MM.1S (cell line): ENCODE data around the gene ATP6V0A1.

Experiments
- DNase-seq: peaks from one replicate; pipeline ENCODE4 v3.0.0-alpha.2; 2015
- H2AFZ ChIP-seq: fragments of 300-600 bp; sonication (generic); 2 replicates; pipeline ENCODE4 v1.6.0; 2016; ENCODE audit warnings: antibody characterized with exemption, low read length
- H3F3A ChIP-seq: fragments of 300-600 bp; sonication (generic); 2 replicates; pipeline ENCODE4 v1.6.1; 2016; ENCODE audit warnings: mild to moderate bottlenecking, antibody characterized with exemption, low read length, moderate library complexity, mixed read lengths; ENCODE audit not compliant: insufficient read depth
- H3K27ac ChIP-seq: fragments of 300-600 bp; sonication (generic); 2 replicates; pipeline ENCODE4 v1.5.1; 2016; ENCODE audit warnings: mild to moderate bottlenecking, low read length
- H3K27me3 ChIP-seq: fragments of 300-600 bp; sonication (generic); replicated peaks from 2 replicates; pipeline ENCODE4 v1.6.0; 2016; ENCODE audit warnings: low read length; ENCODE audit not compliant: insufficient read depth
- H3K36me3 ChIP-seq: fragments of 300-600 bp; sonication (generic); replicated peaks from 2 replicates; pipeline ENCODE4 v1.6.1; 2016; ENCODE audit warnings: mild to moderate bottlenecking, low read length, mixed read lengths; ENCODE audit not compliant: insufficient read depth
- H3K4me1 ChIP-seq: fragments of 300-600 bp; sonication (generic); 2 replicates; pipeline ENCODE4 v1.6.1; 2016; ENCODE audit warnings: low read length, mixed read lengths
- H3K4me2 ChIP-seq: fragments of 300-600 bp; sonication (generic); 2 replicates; pipeline ENCODE4 v1.6.0; 2016; ENCODE audit warnings: low read depth, low read length
- H3K4me3 ChIP-seq: fragments of 300-600 bp; sonication (generic); 2 replicates; pipeline ENCODE4 v1.5.1; 2016; ENCODE audit warnings: low read length, mixed read lengths
- H3K79me2 ChIP-seq: fragments of 300-600 bp; sonication (generic); 2 replicates; pipeline ENCODE4 v1.6.1; 2016; ENCODE audit warnings: mixed run types, low read length, mixed read lengths
- H3K9ac ChIP-seq: fragments of 300-600 bp; sonication (generic); 2 replicates; pipeline ENCODE4 v1.6.1; 2016; ENCODE audit warnings: low read length, mixed read lengths
- H3K9me2 ChIP-seq: fragments of 300-600 bp; sonication (generic); replicated peaks from 2 replicates; pipeline ENCODE4 v1.6.1; 2016; ENCODE audit warnings: mild to moderate bottlenecking, low read length, mixed read lengths; ENCODE audit not compliant: insufficient read depth
- H3K9me3 ChIP-seq: fragments of 300-600 bp; sonication (generic); replicated peaks from 2 replicates; pipeline ENCODE4 v1.6.1; 2016; ENCODE audit warnings: mild to moderate bottlenecking, low read length, mixed read lengths; ENCODE audit not compliant: insufficient read depth
- H4K20me1 ChIP-seq: fragments of 300-600 bp; sonication (generic); 2 replicates; pipeline ENCODE4 v1.6.1; 2016; ENCODE audit warnings: mild to moderate bottlenecking, low read length, moderate library complexity, mixed read lengths; ENCODE audit not compliant: insufficient read depth
- EZH2 ChIP-seq: fragments of 300-600 bp; sonication (generic); optimal IDR thresholded peaks from 2 replicates; pipeline ENCODE3; 2017; ENCODE audit warnings: low read depth, mild to moderate bottlenecking, antibody characterized with exemption, low read length, mixed read lengths
- EZH2phosphoT487 ChIP-seq: fragments of 300-600 bp; sonication (generic); IDR thresholded peaks from 2 replicates; pipeline ENCODE4 v1.6.1; 2018; ENCODE audit warnings: antibody characterized with exemption, low read length
- TF ChIP-seq, protein P1 (sequence below): fragments of 300-600 bp; sonication (generic); IDR thresholded peaks from 2 replicates; pipeline ENCODE4 v1.5.1; 2016; ENCODE audit warnings: antibody characterized with exemption, low read length, mixed read lengths

ATP6V0A1 gene

DNA sequence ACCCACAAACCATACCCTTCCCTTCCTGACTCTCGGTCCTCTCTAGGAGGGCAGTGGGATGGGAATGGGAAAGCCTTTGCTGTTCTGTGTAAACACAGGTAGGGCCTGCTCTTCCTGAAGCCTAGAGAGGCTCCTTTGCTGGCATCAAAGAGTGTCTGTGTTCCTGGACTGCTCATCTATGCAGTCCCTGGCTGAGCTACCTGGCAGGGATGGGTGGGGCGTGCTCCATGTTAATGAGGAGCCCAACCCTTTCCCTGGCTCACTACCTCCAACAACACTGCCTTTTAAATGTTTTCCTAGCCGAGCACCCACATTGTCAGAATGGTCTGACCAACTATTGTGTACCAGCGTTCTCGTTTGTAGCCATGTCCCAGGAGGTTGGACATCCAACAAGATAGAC, 50.7 kb downstream of the ATP6V0A1 start:
- H3K36me3 ChIP-seq = peaks cover 5% of the 10 kb centered on the region; the same call in 1 of the 2 replicates

DNA sequence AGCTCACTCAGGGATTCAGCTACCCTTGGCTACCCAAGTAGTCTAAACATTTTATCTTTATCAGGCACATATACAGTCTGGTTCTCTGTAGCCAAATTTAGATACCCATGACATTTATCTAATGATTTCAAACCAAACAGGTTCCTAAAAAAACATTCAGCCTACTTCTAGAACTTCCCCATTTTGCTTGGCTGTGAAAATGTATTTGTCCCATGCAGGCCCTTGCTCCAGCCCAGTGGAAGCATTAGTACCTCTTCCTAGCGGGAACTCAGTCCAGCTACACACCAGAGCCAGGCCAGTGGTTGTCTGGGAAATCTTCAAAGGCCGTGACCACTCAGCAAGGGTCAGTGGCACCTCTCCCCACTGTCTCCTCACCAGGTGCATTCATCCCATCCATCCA, 51.2 kb downstream of the ATP6V0A1 start:
- no peaks in the 10 kb centered on the region for H3K4me1 ChIP-seq
- no peaks in the 10 kb centered on the region for H3K27me3 ChIP-seq
- no peak overlapping the region for H2AFZ ChIP-seq
- peaks cover 5% of the 10 kb centered on the region; the same call in 1 of the 2 replicates for H3K36me3 ChIP-seq
- no peaks in the 10 kb centered on the region for H3K9me3 ChIP-seq
- no peak overlapping the region for H3K4me3 ChIP-seq
- DNase-seq = no peak
- no peak overlapping the region for H3K4me2 ChIP-seq
- H3K9ac ChIP-seq = no peak overlapping the region
- H4K20me1 ChIP-seq = no peaks in the 10 kb centered on the region
- no peaks in the 10 kb centered on the region for H3K9me2 ChIP-seq
- no peak overlapping the region for H3K27ac ChIP-seq
- no peaks in the 10 kb centered on the region for H3F3A ChIP-seq
- TF ChIP-seq EZH2 (no peak), EZH2phosphoT487 (no peak)
- TF ChIP-seq, protein P1, sequence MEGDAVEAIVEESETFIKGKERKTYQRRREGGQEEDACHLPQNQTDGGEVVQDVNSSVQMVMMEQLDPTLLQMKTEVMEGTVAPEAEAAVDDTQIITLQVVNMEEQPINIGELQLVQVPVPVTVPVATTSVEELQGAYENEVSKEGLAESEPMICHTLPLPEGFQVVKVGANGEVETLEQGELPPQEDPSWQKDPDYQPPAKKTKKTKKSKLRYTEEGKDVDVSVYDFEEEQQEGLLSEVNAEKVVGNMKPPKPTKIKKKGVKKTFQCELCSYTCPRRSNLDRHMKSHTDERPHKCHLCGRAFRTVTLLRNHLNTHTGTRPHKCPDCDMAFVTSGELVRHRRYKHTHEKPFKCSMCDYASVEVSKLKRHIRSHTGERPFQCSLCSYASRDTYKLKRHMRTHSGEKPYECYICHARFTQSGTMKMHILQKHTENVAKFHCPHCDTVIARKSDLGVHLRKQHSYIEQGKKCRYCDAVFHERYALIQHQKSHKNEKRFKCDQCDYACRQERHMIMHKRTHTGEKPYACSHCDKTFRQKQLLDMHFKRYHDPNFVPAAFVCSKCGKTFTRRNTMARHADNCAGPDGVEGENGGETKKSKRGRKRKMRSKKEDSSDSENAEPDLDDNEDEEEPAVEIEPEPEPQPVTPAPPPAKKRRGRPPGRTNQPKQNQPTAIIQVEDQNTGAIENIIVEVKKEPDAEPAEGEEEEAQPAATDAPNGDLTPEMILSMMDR = no peak
- no peaks in the 10 kb centered on the region for H3K79me2 ChIP-seq

More for the DNA sequence above, 50.7 kb downstream of the ATP6V0A1 start:
- TF ChIP-seq EZH2 = no peak
- TF ChIP-seq EZH2phosphoT487 = no peak
- TF ChIP-seq, protein P1 = no peak
- H3K4me1 ChIP-seq = no peaks in the 10 kb centered on the region
- no peak overlapping the region for H3K4me2 ChIP-seq
- no peaks in the 10 kb centered on the region for H3K9me2 ChIP-seq
- no peak overlapping the region for H2AFZ ChIP-seq
- H4K20me1 ChIP-seq = no peaks in the 10 kb centered on the region
- no peak overlapping the region for H3K27ac ChIP-seq
- no peaks in the 10 kb centered on the region for H3K79me2 ChIP-seq
- DNase-seq = no peak
- H3F3A ChIP-seq = no peaks in the 10 kb centered on the region
- H3K4me3 ChIP-seq = no peak overlapping the region
- H3K27me3 ChIP-seq = no peaks in the 10 kb centered on the region
- H3K9me3 ChIP-seq = no peaks in the 10 kb centered on the region
- H3K9ac ChIP-seq = no peak overlapping the region

DNA sequence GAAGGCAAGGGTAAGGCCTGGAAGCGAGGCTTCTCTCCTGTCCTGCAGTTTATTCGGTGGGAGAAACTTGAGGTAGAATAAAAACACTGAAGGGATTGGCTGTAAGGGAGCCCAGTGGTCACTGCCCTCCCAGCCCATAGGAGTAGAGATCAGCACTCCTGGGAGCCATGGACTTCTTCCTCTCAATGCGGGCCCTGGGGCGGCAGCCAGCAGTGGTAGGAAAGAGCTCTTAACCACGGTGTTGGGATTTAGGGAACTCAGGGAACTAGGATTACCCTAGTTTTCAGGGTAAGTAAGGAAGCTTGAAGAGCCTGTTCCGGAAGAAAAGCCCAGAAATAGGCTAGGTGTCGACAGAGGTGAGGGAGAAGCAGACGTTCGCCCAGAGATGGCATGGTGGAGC, 53.6 kb downstream of the ATP6V0A1 start:
- H3K27me3 ChIP-seq = no peaks in the 10 kb centered on the region
- no peak overlapping the region for H3K9ac ChIP-seq
- no peaks in the 10 kb centered on the region for H3K9me3 ChIP-seq
- no peaks in the 10 kb centered on the region for H3K79me2 ChIP-seq
- H4K20me1 ChIP-seq = no peaks in the 10 kb centered on the region
- DNase-seq = no peak
- no peaks in the 10 kb centered on the region for H3K4me1 ChIP-seq
- no peak overlapping the region for H3K4me3 ChIP-seq
- no peak overlapping the region for H2AFZ ChIP-seq
- no peaks in the 10 kb centered on the region for H3F3A ChIP-seq
- H3K4me2 ChIP-seq = no peak overlapping the region
- peaks cover 5% of the 10 kb centered on the region; the same call in 1 of the 2 replicates for H3K36me3 ChIP-seq
- H3K9me2 ChIP-seq = no peaks in the 10 kb centered on the region
- H3K27ac ChIP-seq = no peak overlapping the region
- no peak for TF ChIP-seq EZH2
- TF ChIP-seq, protein P1 = no peak
- TF ChIP-seq EZH2phosphoT487 = no peak
